ENCODE measurements around the gene WSCD1. TPM values are rescaled to one million over a fixed set of nuclear protein-coding genes. Genes with fewer than 3 reads are reported as not detected.

The WSCD1 gene
- total and polyA plus RNA-seq, 12 donors: 2.1 to 17.9 (median 8.7) TPM

DNA sequence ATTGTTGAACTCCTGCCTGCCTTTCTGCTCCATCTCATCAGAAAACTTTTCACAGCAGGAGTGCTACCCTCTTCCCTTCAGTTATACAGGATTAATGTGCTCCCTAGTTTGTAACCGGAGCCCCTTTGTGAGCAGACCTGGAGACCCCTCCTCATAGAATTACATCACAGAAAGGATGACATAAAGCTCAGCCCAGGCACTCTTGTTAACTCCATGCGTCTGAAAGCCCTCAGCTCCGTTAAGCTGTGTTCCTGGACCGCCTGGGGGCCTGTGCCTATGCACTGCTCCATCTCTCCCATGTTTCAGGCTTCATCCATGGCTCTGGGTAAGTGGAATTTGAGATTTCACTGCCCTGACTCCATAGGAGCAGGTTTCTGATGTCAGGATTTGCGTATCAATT is 7.6 kb downstream of the WSCD1 start:
- H3K27me3 ChIP-seq: no peaks in the 10 kb centered on the region
- intact Hi-C loops (cut with DNase I): loop anchor here in 1 of 2 donors (10.0 kb wide), 1 partner anchor 337 kb away; no protein-coding TSS in a partner anchor
- TF ChIP-seq POLR2A (IDR thresholded peaks at IDR 0.05): no peak
- no peak for TF ChIP-seq CTCF (IDR thresholded peaks at IDR 0.05)
- DNase-seq: no peak
- no peaks in the 10 kb centered on the region for H3K4me1 ChIP-seq (replicated peaks in 1 of 2)
- no peak overlapping the region for H3K4me3 ChIP-seq
- no peaks in the 10 kb centered on the region for H3K36me3 ChIP-seq (replicated peaks in 1 of 2)
- H3K27ac ChIP-seq: no peak overlapping the region
- H3K9me3 ChIP-seq (replicated peaks in 1 of 3): no peaks in the 10 kb centered on the region
- WGBS, 4 donors: 78 to 89% (median 88%) methylated on average over 5 of the region's 5 CpGs

DNA sequence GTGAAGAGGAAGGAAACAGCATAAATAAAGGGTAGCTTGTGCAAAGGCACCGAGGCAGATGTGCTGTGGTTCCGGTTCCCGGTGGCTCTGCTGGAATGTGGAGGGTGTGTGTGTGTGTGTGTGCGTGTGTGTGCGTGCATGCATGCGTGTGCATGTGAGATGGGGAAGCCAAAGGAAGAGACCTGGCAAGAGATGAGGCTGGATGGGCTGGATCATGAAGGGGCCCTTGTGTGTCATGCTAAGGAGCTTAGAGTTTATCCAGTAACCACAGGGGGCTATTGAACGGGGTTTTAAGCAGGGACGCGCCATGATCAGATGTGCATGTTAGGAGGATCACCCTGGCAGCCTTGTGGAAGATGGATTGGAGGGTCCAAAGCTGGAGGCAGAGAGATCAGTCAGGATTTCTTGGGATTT is 8.3 kb downstream of the WSCD1 start:
- intact Hi-C loops (cut with DNase I): loop anchor here in 1 of 2 donors (10.0 kb wide), 1 partner anchor 336 kb away; no protein-coding TSS in a partner anchor
- no peaks in the 10 kb centered on the region for H3K27me3 ChIP-seq
- no peaks in the 10 kb centered on the region for H3K9me3 ChIP-seq (replicated peaks in 1 of 3)
- no peak overlapping the region for H3K27ac ChIP-seq
- H3K4me1 ChIP-seq (replicated peaks in 1 of 2): no peaks in the 10 kb centered on the region
- no peak for DNase-seq
- H3K36me3 ChIP-seq (replicated peaks in 1 of 2): no peaks in the 10 kb centered on the region
- no peak overlapping the region for H3K4me3 ChIP-seq
- TF ChIP-seq POLR2A (IDR thresholded peaks at IDR 0.05) (no peak), CTCF (IDR thresholded peaks at IDR 0.05) (no peak)
- 84 to 91% (median 89%) methylated on average over 9 of the region's 9 CpGs for WGBS, 4 donors

DNA sequence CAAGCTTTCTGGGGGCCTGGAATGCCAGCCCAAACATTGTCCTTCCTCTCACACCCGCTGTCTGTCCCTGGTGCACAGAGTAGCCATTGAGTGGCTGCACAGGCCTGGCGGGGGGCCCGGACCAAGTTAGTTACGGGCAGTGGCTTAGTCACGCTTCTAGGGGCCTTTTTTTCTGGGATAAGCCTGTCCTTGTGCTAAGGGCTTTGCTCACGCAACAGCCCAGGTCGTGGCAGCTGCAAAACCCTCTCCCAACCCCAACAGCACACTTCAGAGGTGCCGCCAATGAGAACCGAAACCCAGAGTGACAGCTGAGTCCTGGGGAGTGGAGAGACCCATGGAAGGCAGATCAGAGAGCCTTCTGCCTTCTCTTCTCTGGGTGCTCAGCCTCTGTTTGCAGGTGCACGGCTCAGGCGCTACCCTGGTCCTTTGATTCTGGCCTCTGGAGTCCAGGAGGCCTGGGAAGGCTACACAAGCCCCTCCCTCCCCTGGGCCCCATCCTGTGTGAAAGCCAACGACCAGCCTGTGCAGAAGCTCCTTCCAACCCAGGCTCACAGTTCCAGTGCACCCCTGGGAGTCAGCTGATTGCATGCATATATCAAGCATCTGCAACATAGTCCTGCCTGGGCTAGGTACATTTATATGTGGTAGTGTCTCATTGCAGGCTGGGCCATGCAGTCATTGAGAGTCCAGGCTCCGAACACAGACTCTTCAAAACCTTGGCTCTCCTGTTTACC is 9.1 kb downstream of the WSCD1 start:
- WGBS, 4 donors: 70 to 88% (median 82%) methylated on average over 4 to 13 of the region's 13 CpGs
- Histone ChIP-seq H3K4me1 (replicated peaks in 1 of 2) (no peaks in the 10 kb centered on the region), H3K36me3 (replicated peaks in 1 of 2) (no peaks in the 10 kb centered on the region), H3K27me3 (no peaks in the 10 kb centered on the region), H3K9me3 (replicated peaks in 1 of 3) (no peaks in the 10 kb centered on the region), H3K27ac (no peak overlapping the region), H3K4me3 (no peak overlapping the region)
- intact Hi-C loops (cut with DNase I): loop anchor here in 1 of 2 donors (10.0 kb wide), 1 partner anchor 335 kb away; no protein-coding TSS in a partner anchor
- TF ChIP-seq POLR2A (IDR thresholded peaks at IDR 0.05) (no peak), CTCF (IDR thresholded peaks at IDR 0.05) (no peak)
- peak in 2 of 7 donors; percentile 26 to 54 for DNase-seq

DNA sequence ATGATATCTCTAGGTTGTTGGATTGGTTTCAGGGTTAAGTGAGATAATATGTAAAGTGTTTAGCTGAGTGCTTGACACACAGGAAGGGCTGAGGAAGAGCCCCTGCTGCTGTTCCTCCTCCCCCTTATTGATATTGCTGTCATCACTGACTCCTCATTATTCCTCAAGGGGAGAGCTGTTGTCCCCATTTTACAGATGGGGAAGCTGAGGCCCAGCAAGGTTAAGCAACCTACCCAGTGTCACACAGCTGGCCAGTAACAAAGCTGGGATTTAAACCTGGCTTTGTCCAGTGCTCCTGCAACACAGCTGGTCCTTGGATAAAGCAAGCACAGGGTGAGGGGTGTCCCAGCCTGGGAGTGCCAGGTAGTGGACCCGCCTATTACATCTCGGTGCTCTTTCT is 9.8 kb downstream of the WSCD1 start:
- intact Hi-C loops (cut with DNase I): loop anchor here in 1 of 2 donors (10.0 kb wide), 1 partner anchor 335 kb away; no protein-coding TSS in a partner anchor
- TF ChIP-seq CTCF (IDR thresholded peaks at IDR 0.05) (no peak), POLR2A (IDR thresholded peaks at IDR 0.05) (no peak)
- no peaks in the 10 kb centered on the region for H3K9me3 ChIP-seq (replicated peaks in 1 of 3)

More for the DNA sequence above, 9.8 kb downstream of the WSCD1 start:
- Histone ChIP-seq H3K27me3 (no peaks in the 10 kb centered on the region), H3K36me3 (replicated peaks in 1 of 2) (no peaks in the 10 kb centered on the region), H3K4me1 (replicated peaks in 1 of 2) (no peaks in the 10 kb centered on the region), H3K4me3 (no peak overlapping the region), H3K27ac (no peak overlapping the region)
- no peak for DNase-seq
- WGBS, 4 donors: 88 to 100% (median 94%) methylated on average over 1 to 2 of the region's 2 CpGs

Measured in adrenal gland (tissue), 12 donors.